ENCODE results near the gene PDS5A. TPM values are rescaled to one million over a fixed set of nuclear protein-coding genes. Genes with fewer than 3 reads are reported as not detected.
"Not testable (repeated sequence)": the region's sequence is repeated elsewhere in the genome, so short reads cannot be mapped to it uniquely, and the experiment has no call there.

The PDS5A gene
- polyA plus RNA-seq, 4 donors = 17.6 to 49.4 (median 23.0) TPM

DNA sequence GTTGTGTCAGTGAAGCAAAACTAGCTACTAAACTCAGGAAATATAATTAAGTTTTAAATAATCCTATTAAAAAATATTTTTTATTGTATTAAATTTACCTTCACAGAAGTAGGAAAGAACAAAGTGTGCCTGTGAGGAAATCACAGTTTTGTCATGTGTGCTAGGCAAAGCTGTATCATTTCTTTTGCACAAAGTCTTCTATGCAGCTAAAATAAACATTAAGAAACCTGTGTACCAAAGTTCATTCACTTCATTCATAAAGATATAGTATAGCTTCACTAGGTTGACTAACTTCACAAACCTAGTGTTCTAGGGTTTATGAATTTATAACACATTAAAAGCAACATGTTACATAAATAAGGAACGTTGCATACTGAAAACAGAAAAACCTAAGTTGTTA lies 131.0 kb downstream of the PDS5A start:
- Histone ChIP-seq H3K9me3 (ENCODE audit: control insufficient read depth in 2 of 2, insufficient read depth in 1 of 2, low read depth in 1 of 2, low read length in 1 of 2) (no peaks in the 10 kb centered on the region), H3K36me3 (ENCODE audit: control insufficient read depth in 3 of 3, insufficient read depth in 2 of 3, low read depth in 1 of 3, low read length in 3 of 3) (peaks cover 3 to 33% (median 8%) of the 10 kb centered on the region in 3 donors), H3K4me3 (ENCODE audit: low read depth in 1 of 3, low read length in 3 of 3) (no peak overlapping the region), H3K27me3 (ENCODE audit: control insufficient read depth in 3 of 3, insufficient read depth in 3 of 3, low read length in 3 of 3) (no peaks in the 10 kb centered on the region), H3K27ac (ENCODE audit: low read depth in 1 of 3, low read length in 2 of 3) (peak overlapping the region in 1 of 3 donors; percentile 60), H3K4me1 (ENCODE audit: control insufficient read depth in 3 of 3, insufficient read depth in 2 of 3, low read depth in 1 of 3, low read length in 2 of 3) (peaks cover 0 to 12% (median 2%) of the 10 kb centered on the region in 3 donors)
- 29 to 58% (median 39%) methylated on average over 1 of the region's 1 CpG for WGBS, 3 donors
- peak; percentile 55 for FAIRE-seq
- peak; percentile 37 to 65 for DNase-seq

DNA sequence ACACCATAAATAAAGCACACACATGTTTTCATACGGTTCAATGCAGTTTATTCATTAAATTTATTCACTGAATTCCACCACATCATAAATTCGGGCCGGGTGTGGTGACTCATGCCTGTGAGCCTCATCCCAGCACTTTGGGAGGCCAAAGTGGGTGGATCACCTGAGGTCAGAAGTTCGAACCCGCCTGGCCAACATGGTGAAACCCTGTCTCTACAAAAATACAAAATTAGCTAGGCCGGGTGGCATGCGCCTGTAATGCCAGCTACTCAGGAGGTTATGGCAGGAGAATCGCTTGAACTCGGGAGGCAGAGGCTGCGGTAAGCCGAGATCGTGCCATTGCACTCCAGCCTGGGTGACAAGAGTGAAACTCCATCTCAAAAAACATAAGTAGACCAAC lies 131.6 kb downstream of the PDS5A start:
- Histone ChIP-seq H3K27ac (ENCODE audit: low read depth in 1 of 3, low read length in 2 of 3) (peak overlapping the region in 1 of 3 donors; percentile 60), H3K9me3 (ENCODE audit: control insufficient read depth in 2 of 2, insufficient read depth in 1 of 2, low read depth in 1 of 2, low read length in 1 of 2) (no peaks in the 10 kb centered on the region), H3K4me3 (ENCODE audit: low read depth in 1 of 3, low read length in 3 of 3) (no peak overlapping the region), H3K36me3 (ENCODE audit: control insufficient read depth in 3 of 3, insufficient read depth in 2 of 3, low read depth in 1 of 3, low read length in 3 of 3) (peaks cover 7 to 34% (median 13%) of the 10 kb centered on the region in 3 donors), H3K4me1 (ENCODE audit: control insufficient read depth in 3 of 3, insufficient read depth in 2 of 3, low read depth in 1 of 3, low read length in 2 of 3) (peaks cover 0 to 12% (median 2%) of the 10 kb centered on the region in 3 donors), H3K27me3 (ENCODE audit: control insufficient read depth in 3 of 3, insufficient read depth in 3 of 3, low read length in 3 of 3) (no peaks in the 10 kb centered on the region)
- 88 to 92% (median 91%) methylated on average over 12 of the region's 12 CpGs for WGBS, 3 donors
- no peak for DNase-seq
- FAIRE-seq = no peak

DNA sequence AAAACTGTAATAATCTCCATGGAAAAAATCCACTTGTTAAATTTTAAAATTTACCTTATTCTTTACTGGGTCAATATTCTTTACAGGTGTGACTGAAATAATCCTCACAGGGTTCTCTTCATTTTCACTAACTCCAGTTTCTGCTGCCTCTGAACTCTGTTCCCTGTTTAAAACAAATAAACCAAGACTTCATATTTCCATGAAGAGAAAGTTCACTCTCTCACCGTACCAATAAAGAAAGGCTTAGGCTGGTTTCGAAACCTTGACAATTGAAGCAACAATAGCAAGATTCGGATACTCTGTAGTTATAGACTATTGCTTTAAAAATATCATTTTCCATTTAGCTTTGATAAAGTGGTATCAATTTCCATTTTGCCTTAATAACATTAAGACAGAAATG lies 135.8 kb downstream of the PDS5A start:
- peaks cover 17 to 55% (median 19%) of the 10 kb centered on the region in 3 donors for H3K36me3 ChIP-seq (ENCODE audit: control insufficient read depth in 3 of 3, insufficient read depth in 2 of 3, low read depth in 1 of 3, low read length in 3 of 3)
- peaks cover 0 to 8% (median 0%) of the 10 kb centered on the region in 3 donors for H3K4me1 ChIP-seq (ENCODE audit: control insufficient read depth in 3 of 3, insufficient read depth in 2 of 3, low read depth in 1 of 3, low read length in 2 of 3)
- no peak overlapping the region for H3K4me3 ChIP-seq (ENCODE audit: low read depth in 1 of 3, low read length in 3 of 3)
- WGBS, 3 donors = 94 to 97% (median 94%) methylated on average over 3 of the region's 3 CpGs
- DNase-seq (no peak), FAIRE-seq (no peak)
- no peak overlapping the region for H3K27ac ChIP-seq (ENCODE audit: low read depth in 1 of 3, low read length in 2 of 3)
- no peaks in the 10 kb centered on the region for H3K27me3 ChIP-seq (ENCODE audit: control insufficient read depth in 3 of 3, insufficient read depth in 3 of 3, low read length in 3 of 3)
- no peaks in the 10 kb centered on the region for H3K9me3 ChIP-seq (ENCODE audit: control insufficient read depth in 2 of 2, insufficient read depth in 1 of 2, low read depth in 1 of 2, low read length in 1 of 2)

DNA sequence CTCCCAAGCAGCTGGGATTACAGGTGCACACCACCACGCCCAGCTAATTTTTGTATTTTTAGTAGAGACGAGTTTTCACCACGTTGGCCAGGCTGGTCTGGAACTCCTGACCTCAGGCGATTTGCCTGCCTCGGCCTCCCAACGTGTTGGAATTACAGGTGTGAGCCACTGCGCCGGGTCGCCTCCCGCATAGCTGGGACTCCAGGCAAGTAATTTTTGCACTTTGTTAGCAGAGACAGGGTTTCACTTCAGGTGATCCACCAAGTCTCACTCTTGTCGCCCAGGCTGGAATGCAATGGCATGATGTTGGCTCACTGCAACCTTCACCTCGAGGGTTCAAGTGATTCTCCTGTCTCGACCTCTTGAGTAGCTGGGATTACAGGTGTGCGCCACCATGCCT lies 137.2 kb downstream of the PDS5A start:
- FAIRE-seq; H3K4me1 ChIP-seq (ENCODE audit: control insufficient read depth in 3 of 3, insufficient read depth in 2 of 3, low read depth in 1 of 3, low read length in 2 of 3); H3K27ac ChIP-seq (ENCODE audit: low read depth in 1 of 3, low read length in 2 of 3); H3K9me3 ChIP-seq (ENCODE audit: control insufficient read depth in 2 of 2, insufficient read depth in 1 of 2, low read depth in 1 of 2, low read length in 1 of 2); H3K27me3 ChIP-seq (ENCODE audit: control insufficient read depth in 3 of 3, insufficient read depth in 3 of 3, low read length in 3 of 3); H3K4me3 ChIP-seq (ENCODE audit: low read depth in 1 of 3, low read length in 3 of 3); DNase-seq: not testable (repeated sequence)
- WGBS, 3 donors = 95 to 97% (median 97%) methylated on average over 14 of the region's 14 CpGs
- peaks cover 17 to 61% (median 21%) of the 10 kb centered on the region in 3 donors for H3K36me3 ChIP-seq (ENCODE audit: control insufficient read depth in 3 of 3, insufficient read depth in 2 of 3, low read depth in 1 of 3, low read length in 3 of 3)

DNA sequence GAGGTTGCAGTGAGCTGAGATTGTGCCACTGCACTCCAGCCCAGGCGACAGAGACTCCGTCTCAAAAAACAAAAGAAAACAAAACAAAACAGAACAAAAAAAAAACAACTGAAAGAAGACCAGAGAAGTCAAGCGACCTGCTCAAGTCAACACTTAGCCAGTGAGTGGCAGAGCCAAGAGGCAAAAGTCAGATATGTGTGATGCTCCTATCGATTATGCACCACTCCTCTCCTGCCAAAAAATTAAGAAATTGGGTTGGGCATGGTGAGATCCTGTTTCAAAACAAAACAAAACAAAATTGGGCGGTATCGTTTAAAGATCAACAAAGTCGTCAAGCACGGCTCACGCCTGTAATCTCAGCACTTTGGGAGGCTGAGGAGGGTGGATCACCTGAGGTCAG lies 137.7 kb downstream of the PDS5A start:
- Histone ChIP-seq H3K4me3 (ENCODE audit: low read depth in 1 of 3, low read length in 3 of 3) (no peak overlapping the region), H3K27ac (ENCODE audit: low read depth in 1 of 3, low read length in 2 of 3) (no peak overlapping the region), H3K9me3 (ENCODE audit: control insufficient read depth in 2 of 2, insufficient read depth in 1 of 2, low read depth in 1 of 2, low read length in 1 of 2) (no peaks in the 10 kb centered on the region), H3K27me3 (ENCODE audit: control insufficient read depth in 3 of 3, insufficient read depth in 3 of 3, low read length in 3 of 3) (no peaks in the 10 kb centered on the region), H3K36me3 (ENCODE audit: control insufficient read depth in 3 of 3, insufficient read depth in 2 of 3, low read depth in 1 of 3, low read length in 3 of 3) (peaks cover 17 to 64% (median 21%) of the 10 kb centered on the region in 3 donors), H3K4me1 (ENCODE audit: control insufficient read depth in 3 of 3, insufficient read depth in 2 of 3, low read depth in 1 of 3, low read length in 2 of 3) (no peaks in the 10 kb centered on the region)
- 97 to 98% (median 98%) methylated on average over 9 of the region's 9 CpGs for WGBS, 3 donors
- FAIRE-seq (no peak), DNase-seq (no peak)

DNA sequence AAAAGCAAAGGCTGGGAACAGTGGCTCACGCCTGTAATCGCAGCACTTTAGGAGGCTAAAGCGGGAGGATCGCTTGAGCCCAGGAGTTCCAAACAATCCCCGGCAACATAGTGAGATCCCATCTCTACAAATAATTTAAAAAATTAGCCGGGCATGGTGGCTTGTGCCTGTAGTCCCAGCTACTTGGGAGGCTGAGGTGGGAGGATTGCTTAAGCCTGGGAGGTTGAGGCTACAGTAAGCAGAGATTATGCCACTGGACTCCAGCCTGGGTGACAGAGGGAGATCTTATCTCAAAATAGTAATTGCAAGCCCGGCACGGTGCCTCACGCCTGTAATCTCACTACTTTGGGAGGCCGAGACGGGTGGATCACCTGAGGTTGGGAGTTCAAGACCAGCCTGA lies 139.3 kb downstream of the PDS5A start:
- H3K9me3 ChIP-seq (ENCODE audit: control insufficient read depth in 2 of 2, insufficient read depth in 1 of 2, low read depth in 1 of 2, low read length in 1 of 2); FAIRE-seq; H3K4me1 ChIP-seq (ENCODE audit: control insufficient read depth in 3 of 3, insufficient read depth in 2 of 3, low read depth in 1 of 3, low read length in 2 of 3); H3K27ac ChIP-seq (ENCODE audit: low read depth in 1 of 3, low read length in 2 of 3); DNase-seq; H3K27me3 ChIP-seq (ENCODE audit: control insufficient read depth in 3 of 3, insufficient read depth in 3 of 3, low read length in 3 of 3); H3K4me3 ChIP-seq (ENCODE audit: low read depth in 1 of 3, low read length in 3 of 3): not testable (repeated sequence)
- H3K36me3 ChIP-seq (ENCODE audit: control insufficient read depth in 3 of 3, insufficient read depth in 2 of 3, low read depth in 1 of 3, low read length in 3 of 3) = peaks cover 14 to 62% (median 19%) of the 10 kb centered on the region in 3 donors
- 96 to 97% (median 97%) methylated on average over 11 of the region's 11 CpGs for WGBS, 3 donors

DNA sequence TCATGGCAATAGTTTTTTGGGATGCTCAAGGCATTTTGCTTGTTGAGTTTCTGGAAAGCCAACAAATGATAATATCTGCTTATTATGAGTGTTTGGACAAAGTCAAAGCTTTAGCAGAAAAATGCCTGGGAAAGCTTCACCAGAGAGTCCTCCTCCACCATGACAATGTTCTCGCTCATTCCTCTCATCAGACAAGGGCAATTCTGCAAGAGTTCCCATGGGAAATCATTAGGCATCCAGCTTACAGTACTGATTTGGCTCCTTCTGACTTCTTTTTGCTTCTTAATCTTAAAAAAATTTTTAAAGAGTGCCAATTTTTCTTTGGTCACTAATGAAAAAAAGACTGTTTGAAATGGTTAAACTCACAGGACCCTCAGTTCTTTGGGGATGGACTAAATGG lies 143.4 kb downstream of the PDS5A start:
- H3K36me3 ChIP-seq (ENCODE audit: control insufficient read depth in 3 of 3, insufficient read depth in 2 of 3, low read depth in 1 of 3, low read length in 3 of 3) = peaks cover 11 to 69% (median 16%) of the 10 kb centered on the region in 3 donors

DNA sequence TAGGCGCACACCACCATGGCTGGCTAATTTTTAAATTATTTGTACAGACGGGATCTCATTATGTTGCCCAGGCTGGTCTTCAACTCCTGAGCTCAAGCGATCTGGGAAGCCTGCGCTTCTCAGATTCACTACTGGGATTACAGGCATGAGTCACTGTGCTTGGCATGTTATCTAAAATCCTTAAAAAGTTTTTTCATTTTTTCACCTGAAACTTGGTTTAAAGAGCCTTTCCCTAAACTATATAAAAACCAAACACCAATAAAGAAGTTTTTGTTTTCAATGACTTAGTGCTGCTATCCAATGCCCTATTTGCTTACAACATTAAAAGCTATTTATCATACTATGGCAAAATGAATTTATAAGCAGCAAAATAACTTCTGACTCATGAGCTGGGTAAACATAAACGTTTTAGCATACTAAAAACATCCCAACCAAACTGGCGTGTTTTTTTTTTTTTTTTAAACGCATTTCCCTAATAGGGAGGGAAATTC lies 151.9 kb downstream of the PDS5A start:
- Histone ChIP-seq H3K4me3 (ENCODE audit: low read depth in 1 of 3, low read length in 3 of 3) (no peak overlapping the region), H3K4me1 (ENCODE audit: control insufficient read depth in 3 of 3, insufficient read depth in 2 of 3, low read depth in 1 of 3, low read length in 2 of 3) (no peaks in the 10 kb centered on the region), H3K36me3 (ENCODE audit: control insufficient read depth in 3 of 3, insufficient read depth in 2 of 3, low read depth in 1 of 3, low read length in 3 of 3) (peaks cover 2 to 36% (median 3%) of the 10 kb centered on the region in 3 donors), H3K9me3 (ENCODE audit: control insufficient read depth in 2 of 2, insufficient read depth in 1 of 2, low read depth in 1 of 2, low read length in 1 of 2) (no peaks in the 10 kb centered on the region), H3K27ac (ENCODE audit: low read depth in 1 of 3, low read length in 2 of 3) (no peak overlapping the region), H3K27me3 (ENCODE audit: control insufficient read depth in 3 of 3, insufficient read depth in 3 of 3, low read length in 3 of 3) (no peaks in the 10 kb centered on the region)
- WGBS, 3 donors = 80 to 84% (median 81%) methylated on average over 7 of the region's 7 CpGs
- FAIRE-seq (no peak), DNase-seq (no peak)

More for the DNA sequence above, 143.4 kb downstream of the PDS5A start:
- no peak overlapping the region for H3K4me3 ChIP-seq (ENCODE audit: low read depth in 1 of 3, low read length in 3 of 3)
- no peaks in the 10 kb centered on the region for H3K4me1 ChIP-seq (ENCODE audit: control insufficient read depth in 3 of 3, insufficient read depth in 2 of 3, low read depth in 1 of 3, low read length in 2 of 3)
- no peaks in the 10 kb centered on the region for H3K9me3 ChIP-seq (ENCODE audit: control insufficient read depth in 2 of 2, insufficient read depth in 1 of 2, low read depth in 1 of 2, low read length in 1 of 2)
- 96 to 100% (median 100%) methylated on average over 1 of the region's 1 CpG for WGBS, 3 donors
- no peaks in the 10 kb centered on the region for H3K27me3 ChIP-seq (ENCODE audit: control insufficient read depth in 3 of 3, insufficient read depth in 3 of 3, low read length in 3 of 3)
- no peak overlapping the region for H3K27ac ChIP-seq (ENCODE audit: low read depth in 1 of 3, low read length in 2 of 3)
- FAIRE-seq (no peak), DNase-seq (no peak)

DNA sequence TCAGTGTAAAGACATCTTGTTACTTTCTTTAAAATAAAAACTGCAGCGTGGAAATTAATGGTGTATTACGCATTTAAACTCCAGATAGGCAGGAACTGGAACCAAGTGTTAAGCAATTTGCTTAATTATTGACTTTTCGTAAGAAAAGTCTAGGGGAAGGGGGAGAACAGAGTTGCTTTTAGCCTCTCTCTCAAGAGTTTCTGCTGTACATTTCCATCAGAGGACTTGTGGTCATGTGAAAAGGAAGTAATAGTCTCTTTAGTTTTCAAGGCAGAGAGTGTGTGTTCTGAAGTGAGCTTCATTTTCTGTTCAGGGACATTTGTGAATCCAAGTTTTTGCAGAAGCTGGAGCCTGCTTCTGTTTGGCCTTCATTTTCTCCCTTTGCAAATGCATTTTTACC lies 152.6 kb downstream of the PDS5A start:
- Histone ChIP-seq H3K36me3 (ENCODE audit: control insufficient read depth in 3 of 3, insufficient read depth in 2 of 3, low read depth in 1 of 3, low read length in 3 of 3) (peaks cover 2 to 33% (median 3%) of the 10 kb centered on the region in 3 donors), H3K27me3 (ENCODE audit: control insufficient read depth in 3 of 3, insufficient read depth in 3 of 3, low read length in 3 of 3) (no peaks in the 10 kb centered on the region), H3K4me3 (ENCODE audit: low read depth in 1 of 3, low read length in 3 of 3) (no peak overlapping the region), H3K27ac (ENCODE audit: low read depth in 1 of 3, low read length in 2 of 3) (no peak overlapping the region), H3K4me1 (ENCODE audit: control insufficient read depth in 3 of 3, insufficient read depth in 2 of 3, low read depth in 1 of 3, low read length in 2 of 3) (no peaks in the 10 kb centered on the region), H3K9me3 (ENCODE audit: control insufficient read depth in 2 of 2, insufficient read depth in 1 of 2, low read depth in 1 of 2, low read length in 1 of 2) (no peaks in the 10 kb centered on the region)
- FAIRE-seq (no peak), DNase-seq (no peak)
- WGBS, 3 donors = 90 to 94% (median 93%) methylated on average over 3 of the region's 3 CpGs

Measured in small intestine (tissue), 7 donors.